IMR-90 (cell line): Measurements from ENCODE around the gene CEMIP2. TPM values are rescaled to one million over a fixed set of nuclear protein-coding genes. Genes with fewer than 3 reads are reported as not detected.

Experiments
- ATAC-seq: fragments of 200-7000 bp; cut with Tn5 transposase; 2 replicates; pipeline ENCODE4 v1.9.1; 2020; ENCODE audit warnings: low read depth, mild to moderate bottlenecking, moderate library complexity
- BruUV-seq: library from RNA; stranded (reverse); fragments of 400-500 nt; replicated peaks from 2 replicates; lab custom pipeline; 2021; lab: Mats Ljungman, UMichigan
- CTCF ChIA-PET: fragments of 300-600 bp; formaldehyde crosslinking; extraction: SDS; loops from one replicate; lab custom pipeline; 2021; ENCODE audit warnings: antibody characterized with exemption; lab: Yijun Ruan, JAX
- POLR2A ChIA-PET: fragments of 300-600 bp; sonication (Branson Sonifier 250); formaldehyde crosslinking; loops from one replicate; lab custom pipeline; 2022; ENCODE audit warnings: antibody characterized with exemption; ENCODE audit not compliant: unreplicated experiment; lab: Charles Lee
- DNase-seq: peaks from one replicate; pipeline ENCODE4 v3.0.0; 2013
- H2AFZ ChIP-seq: replicated peaks from 2 replicates; pipeline ENCODE3; 2013; ENCODE audit warnings: low read length, mild to moderate bottlenecking; ENCODE audit not compliant: poor library complexity
- H2AK5ac ChIP-seq: 2 replicates; pipeline ENCODE4 v1.6.1; 2013; ENCODE audit warnings: low read depth, low read length, inconsistent platforms
- H2AK9ac ChIP-seq: replicated peaks from 2 replicates; pipeline ENCODE3; 2013; ENCODE audit warnings: mild to moderate bottlenecking, low read depth, low read length, moderate library complexity; ENCODE audit not compliant: poor library complexity
- H2BK120ac ChIP-seq: 2 replicates; pipeline ENCODE4 v1.6.1; 2013; ENCODE audit warnings: low read depth, low read length, inconsistent platforms
- H2BK15ac ChIP-seq: 3 replicates; pipeline ENCODE4 v1.6.1; 2013; ENCODE audit warnings: low read depth, low read length, inconsistent platforms
- H2BK20ac ChIP-seq: 2 replicates; pipeline ENCODE4 v1.6.1; 2013; ENCODE audit warnings: low read depth, mild to moderate bottlenecking, inconsistent platforms, low read length, moderate library complexity
- H2BK5ac ChIP-seq: 2 replicates; pipeline ENCODE4 v1.6.1; 2013; ENCODE audit warnings: mild to moderate bottlenecking, low read depth, low read length, inconsistent platforms; ENCODE audit not compliant: poor library complexity, severe bottlenecking
- H3K14ac ChIP-seq: replicated peaks from 2 replicates; pipeline ENCODE4 v1.6.1; 2013; ENCODE audit warnings: low read depth, low read length, inconsistent platforms
- H3K18ac ChIP-seq: 2 replicates; pipeline ENCODE4 v1.6.1; 2013; ENCODE audit warnings: low read depth, low read length, control low read depth
- H3K23ac ChIP-seq: 2 replicates; pipeline ENCODE4 v1.6.1; 2013; ENCODE audit warnings: low read depth, low read length, inconsistent platforms
- H3K27ac ChIP-seq: 2 replicates; pipeline ENCODE4 v1.5.1; 2013; ENCODE audit warnings: mild to moderate bottlenecking, control low read depth, low read length; ENCODE audit not compliant: insufficient read depth
- H3K27me3 ChIP-seq: 2 replicates; pipeline ENCODE4 v1.6.1; 2013; ENCODE audit warnings: low read length; ENCODE audit not compliant: control insufficient read depth, insufficient read depth
- H3K36me3 ChIP-seq: 2 replicates; pipeline ENCODE4 v1.6.1; 2013; ENCODE audit warnings: low read length, mixed read lengths; ENCODE audit not compliant: control insufficient read depth, insufficient read depth
- H3K4ac ChIP-seq: 2 replicates; pipeline ENCODE4 v1.6.1; 2013; ENCODE audit warnings: low read depth, low read length, inconsistent platforms
- H3K4me1 ChIP-seq: 2 replicates; pipeline ENCODE4 v1.6.1; 2013; ENCODE audit warnings: low read length, mixed read lengths; ENCODE audit not compliant: control insufficient read depth, insufficient read depth
- H3K4me2 ChIP-seq: 2 replicates; pipeline ENCODE4 v1.6.1; 2013; ENCODE audit warnings: low read depth, mild to moderate bottlenecking, control low read depth, low read length, moderate library complexity
- H3K4me3 ChIP-seq: 2 replicates; pipeline ENCODE4 v1.5.1; 2013; ENCODE audit warnings: low read depth, mild to moderate bottlenecking, control low read depth, low read length, moderate library complexity; ENCODE audit not compliant: insufficient read depth
- H3K56ac ChIP-seq: 2 replicates; pipeline ENCODE4 v1.6.1; 2013; ENCODE audit warnings: low read length, inconsistent platforms; ENCODE audit not compliant: insufficient read depth; ENCODE audit errors: extremely low read depth
- H3K79me1 ChIP-seq, 2 experiments: 2 replicates each; pipeline ENCODE4 v1.6.1; 2013; ENCODE audit warnings: low read length in 2 of 2, inconsistent platforms in 1 of 2, low read depth in 1 of 2
- H3K9ac ChIP-seq: 2 replicates; pipeline ENCODE4 v1.6.1; 2013; ENCODE audit warnings: low read depth, low read length, control low read depth
- H3K9me1 ChIP-seq: 2 replicates; pipeline ENCODE4 v1.6.1; 2013; ENCODE audit warnings: low read length, inconsistent platforms; ENCODE audit not compliant: insufficient read depth
- H3K9me3 ChIP-seq: 2 replicates; pipeline ENCODE4 v1.6.1; 2013; ENCODE audit warnings: low read length; ENCODE audit not compliant: control insufficient read depth, insufficient read depth
- H4K20me1 ChIP-seq: 2 replicates; pipeline ENCODE4 v1.6.1; 2013; ENCODE audit warnings: low read length, inconsistent platforms; ENCODE audit not compliant: insufficient read depth
- H4K5ac ChIP-seq: 2 replicates; pipeline ENCODE4 v1.6.1; 2013; ENCODE audit warnings: mild to moderate bottlenecking, low read depth, low read length, control low read depth
- H4K8ac ChIP-seq, 2 experiments: 2 replicates each; pipeline ENCODE4 v1.6.1; 2013; ENCODE audit warnings: low read depth in 2 of 2, low read length in 2 of 2, control low read depth in 1 of 2, inconsistent platforms in 1 of 2
- H4K91ac ChIP-seq: 2 replicates; pipeline ENCODE4 v1.6.1; 2013; ENCODE audit warnings: low read depth, low read length, inconsistent platforms; ENCODE audit not compliant: insufficient read depth
- BHLHE40 ChIP-seq: fragments of 150-350 bp; IDR thresholded peaks from 2 replicates; pipeline ENCODE4 v1.6.1; 2016; ENCODE audit warnings: mild to moderate bottlenecking, low read depth, low read length
- CEBPB ChIP-seq: IDR thresholded peaks from 2 replicates; pipeline ENCODE4 v1.6.1; 2012; ENCODE audit warnings: low read depth, low read length, improper control_type of control experiment
- CTCF ChIP-seq: conservative IDR thresholded peaks from 2 replicates; pipeline ENCODE4 v1.5.1; 2012; ENCODE audit warnings: mild to moderate bottlenecking, low read depth, low read length, improper control_type of control experiment
- ELK1 ChIP-seq: fragments of 150-350 bp; IDR thresholded peaks from 2 replicates; pipeline ENCODE4 v1.6.1; 2016; ENCODE audit warnings: low read depth, mild to moderate bottlenecking, low read length, moderate library complexity, borderline replicate concordance
- FOS ChIP-seq: fragments of 150-350 bp; IDR thresholded peaks from 2 replicates; pipeline ENCODE4 v1.6.1; 2016; ENCODE audit warnings: low read depth, low read length
- MAFK ChIP-seq: IDR thresholded peaks from 2 replicates; pipeline ENCODE4 v1.6.1; 2012; ENCODE audit warnings: low read depth, low read length, improper control_type of control experiment
- MAZ ChIP-seq: IDR thresholded peaks from 2 replicates; pipeline ENCODE4 v1.6.1; 2012; ENCODE audit warnings: low read depth, mild to moderate bottlenecking, low read length, improper control_type of control experiment, moderate library complexity, borderline replicate concordance
- MXI1 ChIP-seq: IDR thresholded peaks from 2 replicates; pipeline ENCODE4 v1.6.1; 2012; ENCODE audit warnings: low read depth, mild to moderate bottlenecking, low read length, moderate library complexity, borderline replicate concordance
- NFE2L2 ChIP-seq: fragments of 150-350 bp; IDR thresholded peaks from 2 replicates; pipeline ENCODE4 v1.6.1; 2016; ENCODE audit warnings: low read depth, mild to moderate bottlenecking, low read length
- POLR2A ChIP-seq: IDR thresholded peaks from 2 replicates; pipeline ENCODE4 v1.6.1; 2012; ENCODE audit warnings: mild to moderate bottlenecking, low read depth, low read length
- RAD21 ChIP-seq: IDR thresholded peaks from 2 replicates; pipeline ENCODE4 v1.6.1; 2012; ENCODE audit warnings: low read length, improper control_type of control experiment
- RCOR1 ChIP-seq: IDR thresholded peaks from 2 replicates; pipeline ENCODE4 v1.6.1; 2012; ENCODE audit warnings: mild to moderate bottlenecking, low read length, improper control_type of control experiment; ENCODE audit not compliant: insufficient replicate concordance
- RFX5 ChIP-seq: IDR thresholded peaks from 2 replicates; pipeline ENCODE4 v1.8.0; 2012; ENCODE audit warnings: low read depth, mild to moderate bottlenecking, low read length, moderate library complexity
- SMC3 ChIP-seq: fragments of 150-350 bp; IDR thresholded peaks from 2 replicates; pipeline ENCODE4 v1.6.1; 2016; ENCODE audit warnings: low read depth, mild to moderate bottlenecking, antibody characterized with exemption, low read length, moderate library complexity
- WGBS, 2 experiments: methylation state at CpG; one replicate each; pipeline versions ENCODE4 v1.1.5 to v1.1.7; 2013; ENCODE audit warnings: missing lambda C conversion rate in 2 of 2; ENCODE audit not compliant: insufficient read length in 1 of 2; ENCODE audit errors: extremely low coverage in 2 of 2; 5-methylcytosine and 5-hydroxymethylcytosine counted together
- dilution Hi-C: fragments of 300-500 bp; cut with HindIII; formaldehyde crosslinking; loops from one replicate; pipeline ENCODE4 v1.14.3; 2018; ENCODE audit warnings: low sequenced_read_pairs; ENCODE audit not compliant: unreplicated experiment
- in situ Hi-C: fragments of 300-500 bp; cut with MboI; formaldehyde crosslinking; loops from 3 replicates; pipeline ENCODE4 v1.14.3; 2019; ENCODE audit warnings: low sequenced_read_pairs, inconsistent platforms, mixed read lengths
- intact Hi-C: fragments of 100-400 bp; cut with micrococcal nuclease; formaldehyde crosslinking; loops from 2 replicates; pipeline ENCODE4 v1.10.0; 2022
- polyA plus RNA-seq, 3 experiments: library from polyadenylated mRNA; depleted of rRNA; stranded (reverse); fragments of >200 nt; gene quantifications; 2 replicates each; pipeline ENCODE4 v1.2.3, GENCODE V29; 2012; ENCODE audit warnings: low replicate concordance in 1 of 3
- total RNA-seq: library from RNA; depleted of rRNA; stranded (reverse); fragments of >200 nt; gene quantifications from 2 replicates; pipeline ENCODE4 v1.2.3, GENCODE V29; 2012
- TF ChIP-seq, protein P1 (sequence below): fragments of 150-350 bp; IDR thresholded peaks from 2 replicates; pipeline ENCODE4 v1.6.1; 2017; ENCODE audit warnings: mild to moderate bottlenecking, antibody characterized with exemption, low read length, low read depth

CEMIP2 gene
- total and polyA plus RNA-seq, 2 of the 4 experiments (the other 2 are of a cell fraction), result 65.2 to 67.4 TPM

DNA sequence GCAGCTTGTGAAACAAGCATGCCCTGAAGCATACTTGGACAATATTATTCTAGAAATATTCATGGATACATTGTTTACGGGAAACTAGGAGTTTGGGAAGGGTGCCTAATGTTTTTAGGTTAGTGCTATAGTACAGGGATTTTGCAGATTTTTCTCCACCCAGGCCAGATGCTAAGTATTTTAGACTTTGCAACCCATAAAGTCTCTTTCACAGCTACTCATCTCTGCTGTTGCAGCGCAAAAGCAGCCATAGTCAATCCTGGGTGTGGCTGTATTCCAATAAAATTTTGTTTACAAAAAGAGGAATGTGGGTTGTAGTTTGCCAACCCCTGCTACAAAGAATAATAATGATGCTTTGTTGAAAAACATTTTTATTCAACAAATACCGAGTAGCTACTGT, 106.2 kb downstream of the CEMIP2 start:
- POLR2A ChIA-PET, result no interaction called here

More for the DNA sequence above, 106.2 kb downstream of the CEMIP2 start:
- H2AK5ac ChIP-seq, result no peak overlapping the region
- in situ Hi-C loops (no loop called here), intact Hi-C loops (no loop called here), dilution Hi-C loops (no loop called here)
- no CpG with 5 or more reads among the region's 3 CpGs for WGBS, 2 experiments
- H2BK15ac ChIP-seq, result no peak overlapping the region
- H3K4me1 ChIP-seq, result peaks cover 2% of the 10 kb centered on the region; the same call in 1 of the 2 replicates
- CTCF ChIA-PET, result no interaction called here
- no peak overlapping the region for H3K9ac ChIP-seq
- no peak overlapping the region for H3K23ac ChIP-seq
- no peak overlapping the region for H3K4me2 ChIP-seq
- TF ChIP-seq FOS, result no peak
- TF ChIP-seq MXI1, result no peak
- no peak for TF ChIP-seq NFE2L2
- TF ChIP-seq POLR2A, result no peak
- no peak for TF ChIP-seq MAFK
- no peak for TF ChIP-seq CTCF
- TF ChIP-seq SMC3, result no peak
- TF ChIP-seq RFX5, result no peak
- TF ChIP-seq RCOR1, result no peak
- TF ChIP-seq ELK1, result no peak
- TF ChIP-seq, protein P1, sequence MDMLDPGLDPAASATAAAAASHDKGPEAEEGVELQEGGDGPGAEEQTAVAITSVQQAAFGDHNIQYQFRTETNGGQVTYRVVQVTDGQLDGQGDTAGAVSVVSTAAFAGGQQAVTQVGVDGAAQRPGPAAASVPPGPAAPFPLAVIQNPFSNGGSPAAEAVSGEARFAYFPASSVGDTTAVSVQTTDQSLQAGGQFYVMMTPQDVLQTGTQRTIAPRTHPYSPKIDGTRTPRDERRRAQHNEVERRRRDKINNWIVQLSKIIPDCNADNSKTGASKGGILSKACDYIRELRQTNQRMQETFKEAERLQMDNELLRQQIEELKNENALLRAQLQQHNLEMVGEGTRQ, result no peak
- TF ChIP-seq MAZ, result no peak
- no peak for TF ChIP-seq BHLHE40
- no peak for TF ChIP-seq CEBPB
- no peak for TF ChIP-seq RAD21
- no peak overlapping the region for H2BK120ac ChIP-seq
- H3K9me1 ChIP-seq, result no peaks in the 10 kb centered on the region
- H3K56ac ChIP-seq, result no peak overlapping the region
- no peak overlapping the region for H3K4me3 ChIP-seq
- H4K20me1 ChIP-seq, result no peaks in the 10 kb centered on the region
- H3K18ac ChIP-seq, result no peak overlapping the region
- H3K4ac ChIP-seq, result no peak overlapping the region
- no peak overlapping the region for H2BK20ac ChIP-seq
- no peaks in the 10 kb centered on the region for H3K36me3 ChIP-seq
- H2AK9ac ChIP-seq, result no peak overlapping the region
- no peak overlapping the region for H4K8ac ChIP-seq
- H3K79me1 ChIP-seq, result no peaks in the 10 kb centered on the region
- H3K9me3 ChIP-seq, result no peaks in the 10 kb centered on the region
- H2AFZ ChIP-seq, result no peak overlapping the region
- no peak for DNase-seq
- H2BK5ac ChIP-seq, result no peak overlapping the region
- H3K27me3 ChIP-seq, result no peaks in the 10 kb centered on the region
- H4K91ac ChIP-seq, result no peak overlapping the region
- no peak overlapping the region for H3K27ac ChIP-seq
- no peak for ATAC-seq
- no peak overlapping the region for H3K14ac ChIP-seq
- H4K5ac ChIP-seq, result no peak overlapping the region
- BruUV-seq, result no TSS peak
